Heart left ventricle (tissue), 13 donors: ENCODE results near the gene LIME1.

Experiments
- POLR2A ChIP-seq, 2 donors: fragments of 450-650 bp; IDR thresholded peaks; one replicate each; pipeline ENCODE4 v1.6.1; 2017; ENCODE audit warnings: antibody characterized with exemption in 2 of 2, mild to moderate bottlenecking in 2 of 2, moderate library complexity in 2 of 2
- TF ChIP-seq, protein P1 (sequence below), 12 donors: fragments of 200-600 bp; sonication (generic) in 4 of 12; IDR thresholded peaks; one replicate each; pipeline versions ENCODE4 v1.5.0 to v1.8.0; 2018 to 2022; ENCODE audit warnings: antibody characterized with exemption in 12 of 12, mild to moderate bottlenecking in 5 of 12
- donor health status: ischemic (EF 13 %, LVEDD 7.1; RV severe dilation, severe dysfunction).
- donor health status: DM: no; HTN: yes; CAD: no.
- donor health status: DM: no; HTN: no; CAD: no.
- donor health status: ischemic (EF 25% LVEDD 6.9; RV normal size, moderate dysfunction).
- donor health status: ischemic (EF 25% LVEDD 5.7; RV mildly dilated, moderate dysfunction).
- donor health status: ischemic (EF 35%, LVEDD 5.7; RV mildly dilated, moderate dysfunction).
- donor health status: nonischemic (EF 11% LVEDD 7.7; RV severe dilation, severe dysfunction).
- donor health status: DM: yes; HTN: yes; CAD: no.
- donor health status: PGD.
- donor health status: ischemic (EF 29% LVEDD 5.4; RV normal size, mild dysfunction).
- donor health status: nonischemic (EF 23%, LVEDD 6.1; RV moderate dilation, normal function).

GRCh38 chr20:63712191-63712590 lies 24.3 kb upstream of the LIME1 start:
- TF ChIP-seq, protein P1, sequence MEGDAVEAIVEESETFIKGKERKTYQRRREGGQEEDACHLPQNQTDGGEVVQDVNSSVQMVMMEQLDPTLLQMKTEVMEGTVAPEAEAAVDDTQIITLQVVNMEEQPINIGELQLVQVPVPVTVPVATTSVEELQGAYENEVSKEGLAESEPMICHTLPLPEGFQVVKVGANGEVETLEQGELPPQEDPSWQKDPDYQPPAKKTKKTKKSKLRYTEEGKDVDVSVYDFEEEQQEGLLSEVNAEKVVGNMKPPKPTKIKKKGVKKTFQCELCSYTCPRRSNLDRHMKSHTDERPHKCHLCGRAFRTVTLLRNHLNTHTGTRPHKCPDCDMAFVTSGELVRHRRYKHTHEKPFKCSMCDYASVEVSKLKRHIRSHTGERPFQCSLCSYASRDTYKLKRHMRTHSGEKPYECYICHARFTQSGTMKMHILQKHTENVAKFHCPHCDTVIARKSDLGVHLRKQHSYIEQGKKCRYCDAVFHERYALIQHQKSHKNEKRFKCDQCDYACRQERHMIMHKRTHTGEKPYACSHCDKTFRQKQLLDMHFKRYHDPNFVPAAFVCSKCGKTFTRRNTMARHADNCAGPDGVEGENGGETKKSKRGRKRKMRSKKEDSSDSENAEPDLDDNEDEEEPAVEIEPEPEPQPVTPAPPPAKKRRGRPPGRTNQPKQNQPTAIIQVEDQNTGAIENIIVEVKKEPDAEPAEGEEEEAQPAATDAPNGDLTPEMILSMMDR (IDR thresholded peaks at IDR 0.05) = no peak
- no peak for TF ChIP-seq POLR2A (IDR thresholded peaks at IDR 0.05)
